HG03060 (cell line): Measurements from ENCODE around the gene UBE2H.

Experiments
- ATAC-seq: cut with Tn5 transposase; IDR thresholded peaks from one replicate; pipeline ENCODE4 v1.9.1; 2021; ENCODE audit warnings: low read depth, moderate number of reproducible peaks; ENCODE audit not compliant: unreplicated experiment

Gene UBE2H

GRCh38 chr7:129793506-129794310 is 159.1 kb downstream of the UBE2H start:
- ATAC-seq: no peak

GRCh38 chr7:129792721-129793120 is 160.0 kb downstream of the UBE2H start:
- no peak for ATAC-seq

DNA sequence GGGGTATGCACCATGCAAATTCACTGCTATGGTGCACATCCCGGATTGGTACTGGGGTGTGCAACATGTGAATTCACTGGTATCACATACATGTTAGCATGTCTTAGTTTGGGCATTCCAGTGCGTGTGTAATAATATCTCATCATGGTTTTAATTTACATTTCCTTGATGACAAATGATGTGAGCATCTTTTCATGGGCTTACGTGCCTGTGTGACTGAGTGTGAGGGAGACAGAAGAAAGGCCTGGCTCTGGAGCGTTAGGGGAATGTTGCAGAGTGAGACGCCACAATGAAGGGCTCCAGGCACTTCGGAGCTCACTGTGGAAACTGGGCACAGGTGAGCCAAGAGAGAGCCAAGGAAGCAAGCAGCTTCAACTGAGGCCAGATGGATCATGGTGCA is 162.6 kb downstream of the UBE2H start:
- ATAC-seq: no peak

GRCh38 chr7:129789652-129790051 is 163.1 kb downstream of the UBE2H start:
- ATAC-seq: no peak

- ATAC-seq: no peak
Observed at GRCh38 chr7:129789000-129789399, 163.8 kb downstream of the UBE2H start.

DNA sequence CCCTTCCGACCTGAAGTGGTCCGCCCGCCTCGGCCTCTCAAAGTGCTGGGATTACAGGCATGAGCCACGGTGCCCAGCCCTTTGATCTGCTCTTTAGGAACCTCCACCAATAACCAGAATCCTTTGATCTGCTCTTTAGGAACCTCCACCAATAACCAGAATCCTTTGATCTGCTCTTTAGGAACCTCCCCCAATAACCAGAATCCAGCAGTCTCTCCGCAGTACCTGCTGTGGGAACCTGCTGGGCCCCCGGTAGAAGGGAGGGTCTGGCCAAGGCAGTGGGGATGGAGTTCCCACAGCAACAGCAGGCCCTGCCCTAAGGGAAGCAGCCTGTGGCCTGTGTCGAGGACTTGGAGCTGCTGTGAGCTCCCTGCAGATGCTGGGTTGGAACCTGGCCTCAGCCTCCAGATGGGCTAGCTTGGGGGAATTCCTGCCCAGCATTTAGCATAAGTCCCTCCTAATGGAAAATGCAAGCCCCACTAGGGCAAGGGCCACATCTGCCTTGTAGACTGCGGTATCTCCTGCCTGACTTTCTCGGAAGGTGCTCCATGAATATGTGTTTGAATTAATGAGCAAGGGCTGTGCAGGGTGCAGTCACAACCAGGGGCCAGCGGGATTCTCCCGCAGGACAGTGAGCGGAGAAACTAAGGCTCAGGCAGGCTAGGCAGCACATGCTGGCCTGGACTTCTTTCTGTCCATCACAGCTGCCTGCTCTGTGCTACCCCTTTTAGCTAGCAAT is 165.8 kb downstream of the UBE2H start:
- no peak for ATAC-seq

DNA sequence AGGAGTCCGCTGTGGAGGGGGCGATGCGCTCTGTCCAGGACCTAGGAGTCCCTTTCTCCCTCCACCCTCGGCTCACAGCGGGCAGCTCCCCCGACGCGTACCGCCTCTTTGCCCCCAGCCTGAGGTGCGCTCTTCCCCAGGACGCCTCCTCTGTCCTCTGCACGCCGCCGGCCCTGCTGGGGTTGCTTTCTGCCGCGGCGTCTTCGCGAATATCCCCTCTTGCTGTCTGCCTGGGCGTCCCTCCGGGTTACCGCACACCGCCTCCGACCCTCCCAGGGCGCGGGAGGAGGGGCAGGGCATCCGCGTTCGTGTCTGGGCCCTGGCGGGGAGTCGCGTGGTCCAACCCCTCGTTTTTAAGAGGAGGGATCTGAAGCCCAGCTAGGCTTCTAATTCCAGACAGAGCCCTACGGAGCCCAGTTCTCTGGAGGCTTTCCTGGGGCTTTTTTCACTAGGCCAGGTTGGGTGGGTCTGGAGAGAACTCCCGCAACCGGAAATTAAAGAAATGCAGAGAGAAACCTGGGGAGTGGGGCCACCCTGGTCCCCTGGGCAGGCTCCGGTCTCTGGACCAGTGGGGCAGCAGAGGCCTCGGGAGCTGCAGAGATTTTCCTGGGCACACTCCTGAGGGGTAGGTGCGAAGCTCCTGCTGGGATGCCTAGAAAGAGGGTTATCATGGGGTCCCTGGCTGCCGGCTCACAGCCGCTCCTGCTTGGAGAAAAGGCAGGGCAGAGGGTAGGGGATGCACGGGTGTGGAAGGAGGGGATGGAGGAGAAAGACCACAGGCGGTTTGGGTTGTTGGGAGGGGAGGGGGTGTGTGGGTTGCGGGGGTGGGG is 166.9 kb downstream of the UBE2H start:
- no peak for ATAC-seq

DNA sequence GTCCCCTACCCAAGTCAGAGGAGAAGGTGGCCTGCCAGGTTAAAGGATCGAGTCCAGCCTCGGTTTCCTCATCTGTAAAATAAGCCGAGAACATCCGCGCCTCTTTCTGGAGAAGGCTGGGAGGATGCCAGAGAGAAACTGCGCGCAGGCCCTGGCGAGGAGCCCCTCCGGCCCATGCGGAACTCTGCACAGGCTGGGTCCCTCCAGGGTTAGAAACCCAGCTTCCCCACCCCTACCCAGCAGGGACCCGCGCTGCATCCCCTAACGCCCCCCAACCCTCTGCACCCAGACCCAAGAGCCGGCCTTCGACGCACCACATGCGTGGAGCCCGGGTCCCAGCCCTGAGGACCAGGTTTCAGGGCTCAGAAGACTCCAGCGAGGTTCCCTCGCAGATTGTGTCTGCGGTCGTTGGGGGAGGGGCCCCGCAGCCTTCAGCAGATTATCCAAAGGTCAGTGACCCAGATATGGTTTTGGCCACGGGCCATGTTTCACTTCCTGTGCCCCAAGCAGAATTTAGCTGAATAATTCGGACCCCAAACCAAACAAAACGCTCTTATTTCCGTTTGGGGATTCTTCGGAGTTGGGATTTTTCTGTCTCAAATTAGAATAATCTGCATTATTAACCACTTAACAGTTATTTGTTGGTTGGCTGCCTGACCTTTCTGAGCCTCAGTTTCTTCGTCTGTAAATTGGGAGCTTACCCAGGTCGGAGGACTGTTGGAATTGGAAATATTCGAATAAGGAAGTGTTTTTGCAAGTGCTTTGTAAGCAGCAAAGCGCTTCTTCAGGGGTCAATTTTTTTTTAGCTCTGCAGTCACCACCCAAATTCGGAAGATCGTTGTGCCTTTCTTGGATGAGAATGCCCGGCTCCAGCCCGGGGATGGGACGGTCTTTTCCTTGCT is 167.7 kb downstream of the UBE2H start:
- ATAC-seq: no peak

- ATAC-seq: no peak
Observed at GRCh38 chr7:129784437-129784782, 168.3 kb downstream of the UBE2H start.

DNA sequence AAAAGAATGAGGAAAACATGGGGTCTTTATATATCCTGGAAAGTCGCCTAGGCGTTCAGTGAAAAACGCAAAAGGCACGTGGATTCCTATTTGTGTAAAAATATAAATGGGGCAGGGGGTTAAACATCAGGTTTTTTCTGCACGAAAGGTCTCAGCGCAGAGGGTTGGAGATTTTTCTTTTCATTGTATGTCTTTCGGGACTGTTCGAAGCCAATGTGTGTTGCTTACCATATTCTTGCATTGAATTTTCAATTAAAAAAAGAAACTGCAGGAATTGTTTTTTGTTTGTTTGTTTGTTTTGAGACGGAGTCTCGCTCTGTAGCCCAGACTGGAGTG is 169.2 kb downstream of the UBE2H start:
- no peak for ATAC-seq

DNA sequence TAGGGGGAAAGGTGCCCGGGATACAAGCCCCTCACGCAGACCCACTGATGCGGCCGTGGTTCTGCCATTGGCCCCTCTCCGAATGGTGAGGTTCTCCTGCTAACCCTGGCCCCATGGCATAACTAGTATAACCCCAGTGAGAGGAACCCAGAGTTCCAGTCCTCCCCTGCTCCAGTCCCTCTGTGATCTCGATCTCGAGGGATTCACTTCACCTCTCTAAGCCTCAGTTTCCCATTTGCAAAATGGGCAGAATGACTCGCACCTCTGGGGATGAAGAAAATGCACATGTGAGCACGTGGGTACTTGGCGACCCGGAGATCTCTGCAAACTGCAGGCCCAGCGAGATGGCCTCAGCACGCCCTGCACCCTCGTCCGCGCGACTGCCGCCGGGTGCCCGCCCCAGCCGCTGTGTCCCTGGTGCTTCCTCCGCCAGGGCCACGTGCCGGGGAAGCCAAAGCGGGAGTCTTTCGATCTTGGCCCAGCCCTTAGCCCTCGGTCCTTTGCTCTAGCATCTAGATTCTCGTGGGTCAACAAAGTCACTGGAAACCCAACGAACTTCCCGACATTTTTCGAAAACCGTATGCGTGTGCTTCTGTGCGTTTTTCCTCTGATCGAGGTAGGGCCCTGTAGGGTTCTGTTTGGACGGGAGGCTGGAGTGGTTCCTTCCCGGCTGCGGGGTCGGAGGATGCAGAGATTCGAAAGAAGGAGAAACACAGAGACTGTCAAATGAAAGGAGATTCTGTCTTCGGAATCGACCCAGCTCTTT is 169.8 kb downstream of the UBE2H start:
- no peak for ATAC-seq

DNA sequence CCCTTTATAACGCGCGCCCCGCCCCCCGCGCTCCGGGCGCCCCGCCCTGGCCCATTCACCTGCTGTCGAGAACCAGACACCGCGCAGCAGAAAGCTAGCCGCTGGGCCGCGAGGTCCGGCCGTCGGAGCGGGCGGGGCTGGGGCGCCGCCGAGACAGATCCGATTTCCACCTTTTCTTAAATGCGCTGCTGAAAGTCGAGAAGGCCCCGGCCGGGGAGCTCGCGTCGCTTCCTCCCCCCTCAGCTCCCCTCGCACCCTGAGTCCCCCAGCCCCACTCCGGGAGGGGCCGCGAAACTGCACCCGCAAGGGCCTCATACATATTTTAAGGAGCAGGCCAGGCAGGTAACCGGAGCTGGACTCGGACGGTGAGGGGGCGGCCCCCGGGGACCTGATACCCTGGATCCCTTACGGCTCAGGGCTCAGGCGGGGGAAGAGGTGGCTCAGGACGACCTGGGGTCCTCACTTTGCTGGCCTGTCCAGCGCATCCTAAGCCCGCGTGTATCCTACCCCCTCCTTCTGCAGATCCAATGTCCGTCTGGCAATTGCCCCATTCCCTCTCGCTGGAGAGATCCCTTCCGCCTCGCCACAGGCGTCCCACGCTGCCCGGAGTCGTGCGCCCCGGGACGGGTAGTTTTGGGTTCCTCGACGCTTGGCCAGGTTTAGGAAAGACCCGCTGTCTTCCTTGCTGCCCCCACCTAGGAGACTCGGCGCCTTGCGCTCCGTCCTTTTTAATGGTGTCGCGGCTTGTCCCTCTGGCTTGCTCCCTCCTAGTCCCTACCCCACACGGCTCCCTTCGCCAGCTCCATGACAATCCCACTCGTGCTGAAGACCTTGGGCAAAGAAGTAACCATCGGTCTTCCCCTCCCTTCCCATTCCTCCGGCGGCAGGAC is 170.6 kb downstream of the UBE2H start:
- no peak for ATAC-seq

DNA sequence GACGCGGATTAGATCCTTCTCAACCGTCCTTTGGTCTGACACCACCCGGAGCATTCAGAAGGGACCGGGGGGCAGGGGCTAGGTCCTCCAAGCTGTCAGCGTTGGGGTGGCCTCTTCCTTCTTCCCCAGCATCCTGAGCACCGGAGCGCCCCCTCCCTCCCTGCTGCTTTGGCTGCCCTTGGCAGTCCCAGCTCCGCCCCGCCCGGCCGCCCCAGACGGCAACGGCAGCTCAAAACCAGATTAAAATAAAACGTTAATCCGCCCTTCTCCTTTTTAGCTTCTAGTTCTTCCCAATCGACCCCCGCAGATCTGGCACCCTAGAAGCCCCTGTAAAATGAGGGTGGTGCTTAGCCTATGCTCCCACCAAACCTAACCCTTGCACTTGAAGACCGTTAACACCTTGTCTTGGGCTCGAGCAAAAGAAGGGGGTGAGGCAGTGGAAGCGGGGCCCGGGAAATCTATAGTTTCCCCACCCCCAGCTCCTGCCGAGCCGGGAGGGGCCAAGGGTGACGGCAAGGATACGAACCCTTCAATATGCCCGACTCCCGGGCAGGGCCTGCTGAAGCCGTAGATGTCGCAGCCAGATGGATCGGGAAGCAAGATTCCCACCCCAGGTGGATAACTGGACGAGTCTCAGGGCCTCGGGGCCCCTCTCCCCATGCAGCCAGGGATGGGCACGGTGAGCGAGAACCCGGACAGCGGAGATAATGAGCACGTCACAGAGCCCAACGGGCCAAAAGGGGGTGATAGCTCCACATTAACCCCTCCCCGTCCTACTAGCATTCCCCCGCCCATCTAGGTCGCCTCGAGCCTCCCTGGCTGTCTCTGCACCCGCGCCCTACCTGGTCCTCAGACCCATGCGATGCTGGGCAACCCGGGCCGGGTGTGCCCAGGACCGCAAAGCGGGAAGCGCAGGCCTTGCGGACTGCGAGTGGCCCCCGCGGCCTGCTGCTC is 171.5 kb downstream of the UBE2H start:
- ATAC-seq: no peak
